GM12878 (cell line): ENCODE data around the gene NEAT1. TPM values are rescaled to one million over a fixed set of nuclear protein-coding genes. Genes with fewer than 3 reads are reported as not detected.

Source experiments
- ATAC-seq: fragments of 200-7000 bp; cut with Tn5 transposase; 3 replicates; pipeline ENCODE4 v1.9.1; 2020; ENCODE audit warnings: mild to moderate bottlenecking, moderate library complexity
- BruUV-seq: library from RNA; stranded (reverse); fragments of 400-500 nt; replicated peaks from 2 replicates; lab custom pipeline; 2021; lab: Mats Ljungman, UMichigan
- CTCF ChIA-PET: fragments of 300-600 bp; sonication (Branson Sonifier 250); formaldehyde crosslinking; extraction: SDS; loops from one replicate; lab custom pipeline; 2021; ENCODE audit warnings: inconsistent platforms; lab: Yijun Ruan, JAX
- POLR2A ChIA-PET: fragments of 350-600 bp; formaldehyde crosslinking; extraction: SDS; loops from one replicate; lab custom pipeline; 2021; ENCODE audit warnings: inconsistent platforms; lab: Charles Lee
- RAD21 ChIA-PET: fragments of 300-600 bp; sonication (Branson Sonifier 250); formaldehyde crosslinking; loops from one replicate; lab custom pipeline; 2023; ENCODE audit warnings: antibody characterized with exemption; ENCODE audit not compliant: unreplicated experiment; lab: Charles Lee
- SMC1A ChIA-PET: fragments of 300-600 bp; sonication (Branson Sonifier 250); formaldehyde crosslinking; loops from one replicate; lab custom pipeline; 2023; ENCODE audit not compliant: unreplicated experiment, uncharacterized antibody; lab: Charles Lee
- DNase-seq: peaks from one replicate; pipeline ENCODE4 v3.0.0-alpha.2; 2011; ENCODE audit warnings: low read depth, low spot score
- FAIRE-seq: peaks from 3 replicates; lab custom pipeline; 2011; peaks lifted over from hg19 to GRCh38; lab: Jason Lieb, UNC
- H2AFZ ChIP-seq: 2 replicates; pipeline ENCODE4 v1.6.0; 2011; ENCODE audit warnings: low read depth, low read length, control low read depth; ENCODE audit not compliant: control insufficient read depth
- H3K27ac ChIP-seq: 2 replicates; pipeline ENCODE4 v1.5.1; 2011; ENCODE audit warnings: control low read depth; ENCODE audit not compliant: control insufficient read depth, insufficient read depth
- H3K27me3 ChIP-seq, 2 experiments: replicated peaks in 1 of 2; 2 replicates each; pipeline versions ENCODE4 v1.6.0 to v1.6.1; 2011; ENCODE audit warnings: low read length in 1 of 2; ENCODE audit not compliant: control insufficient read depth in 2 of 2, insufficient read depth in 2 of 2
- H3K36me3 ChIP-seq, 2 experiments: 2 replicates each; pipeline ENCODE4 v1.5.1; 2011; ENCODE audit warnings: low read length in 1 of 2; ENCODE audit not compliant: control insufficient read depth in 2 of 2, insufficient read depth in 2 of 2
- H3K4me1 ChIP-seq: 2 replicates; pipeline ENCODE4 v1.6.1; 2011; ENCODE audit warnings: mild to moderate bottlenecking, low read length, moderate library complexity, mixed read lengths; ENCODE audit not compliant: control insufficient read depth, insufficient read depth
- H3K4me2 ChIP-seq: 2 replicates; pipeline ENCODE4 v1.6.0; 2011; ENCODE audit warnings: control low read depth; ENCODE audit not compliant: control insufficient read depth, insufficient read depth
- H3K4me3 ChIP-seq: fragments of 200-600 bp; sonication (generic); 2 replicates; pipeline ENCODE4 v1.5.1; 2016
- H3K79me2 ChIP-seq: 2 replicates; pipeline ENCODE4 v1.6.0; 2011; ENCODE audit warnings: low read length; ENCODE audit not compliant: control insufficient read depth, insufficient read depth
- H3K9ac ChIP-seq: 2 replicates; pipeline ENCODE4 v1.8.0; 2011; ENCODE audit warnings: low read length, control low read depth, mixed read lengths; ENCODE audit not compliant: control insufficient read depth, insufficient read depth
- H3K9me3 ChIP-seq: replicated peaks from 3 replicates; pipeline ENCODE4 v1.5.1; 2011; ENCODE audit warnings: mild to moderate bottlenecking, low read length; ENCODE audit not compliant: control insufficient read depth, insufficient read depth
- H4K20me1 ChIP-seq: 2 replicates; pipeline ENCODE4 v1.6.0; 2011; ENCODE audit not compliant: control insufficient read depth, insufficient read depth
- BHLHE40 ChIP-seq, 2 experiments: fragments of 450-650 bp in 1 of 2; IDR thresholded peaks; 2 replicates each; pipeline ENCODE4 v1.6.1; 2011 to 2017; ENCODE audit warnings: low read depth in 2 of 2, borderline replicate concordance in 1 of 2, improper control_type of control experiment in 1 of 2, low read length in 1 of 2, mild to moderate bottlenecking in 1 of 2
- JUND ChIP-seq: IDR thresholded peaks from 2 replicates; pipeline ENCODE4 v1.6.1; 2012; ENCODE audit warnings: low read depth, mild to moderate bottlenecking, low read length, improper control_type of control experiment, moderate library complexity
- SKIL ChIP-seq: fragments of 450-650 bp; IDR thresholded peaks from 2 replicates; pipeline ENCODE4 v1.6.1; 2017; ENCODE audit warnings: mild to moderate bottlenecking, low read depth, inconsistent platforms; ENCODE audit not compliant: poor library complexity, severe bottlenecking
- SUZ12 ChIP-seq: fragments of 200-600 bp; sonication (generic); IDR thresholded peaks from one replicate; pipeline ENCODE4 v1.6.1; 2018; ENCODE audit warnings: antibody characterized with exemption, mild to moderate bottlenecking; ENCODE audit not compliant: unreplicated experiment
- ZNF622 ChIP-seq: fragments of 450-650 bp; IDR thresholded peaks from 2 replicates; pipeline ENCODE4 v1.6.1; 2017; ENCODE audit warnings: mild to moderate bottlenecking, inconsistent platforms
- ZNF687 ChIP-seq: fragments of 450-650 bp; IDR thresholded peaks from 2 replicates; pipeline ENCODE4 v1.6.1; 2017; ENCODE audit warnings: mild to moderate bottlenecking, moderate library complexity
- WGBS: methylation state at CpG from one replicate; pipeline ENCODE4 v1.1.6; 2016; ENCODE audit warnings: low lambda C conversion rate; ENCODE audit not compliant: insufficient replicate concordance, insufficient coverage; ENCODE audit errors: missing lambda C conversion rate; 5-methylcytosine and 5-hydroxymethylcytosine counted together
- in situ Hi-C: fragments of 300-500 bp; cut with MboI; formaldehyde crosslinking; loops from 9 replicates; pipeline ENCODE4 v1.14.3; 2018; ENCODE audit warnings: mixed read lengths
- intact Hi-C: fragments of 100-400 bp; cut with micrococcal nuclease; formaldehyde crosslinking; loops from one replicate; pipeline ENCODE4 v1.14.2; 2022; ENCODE audit not compliant: unreplicated experiment
- polyA plus RNA-seq, 11 experiments: library from polyadenylated mRNA; depleted of rRNA in 4 of 11; unstranded in 6 of 11; stranded (reverse) in 5 of 11; fragments of >200 nt; fragmentation: Nextera tagmentation in 4 of 11; fragmentation: Illumina TruSeq in 1 of 11; extraction: Ambion mirVana in 4 of 11; extraction: Trizol in 1 of 11; gene quantifications; 1 replicate in 1 of 11; 2 replicates in 10 of 11; pipeline versions ENCODE4 v1.2.1 to v1.2.3, GENCODE V29; 2011 to 2016; ENCODE audit warnings: inconsistent platforms in 2 of 11, missing spikeins in 2 of 11, low read depth in 1 of 11
- total RNA-seq, 4 experiments: library from RNA; depleted of rRNA in 3 of 4; stranded (reverse); fragments of >200 nt in 3 of 4; fragmentation: Illumina TruSeq in 1 of 4; extraction: Trizol in 1 of 4; gene quantifications; 2 replicates each; pipeline versions ENCODE4 v1.2.1 to v1.2.3, GENCODE V29; 2013 to 2021

The NEAT1 gene
- total and polyA plus RNA-seq, 10 of the 15 experiments (the other 5 are each of a cell fraction or from before 2014, with no cell fraction given) = 13.6 to 328 (median 69.4) TPM

- no peaks in the 10 kb centered on the region for H3K9me3 ChIP-seq
- ATAC-seq (no peak), FAIRE-seq (no peak), DNase-seq (no peak)
- H3K36me3 ChIP-seq = peaks cover 5 to 18% of the 10 kb centered on the region in 2 experiments
- intact Hi-C loops = no loop called here
- BruUV-seq = no TSS peak
- H2AFZ ChIP-seq = no peak overlapping the region
- no peak overlapping the region; the same call in 1 of the 2 replicates for H3K9ac ChIP-seq
- SMC1A ChIA-PET = interaction anchor here (1.4 kb wide), 1 partner anchor 20 kb away, joined by 4 read pairs; no protein-coding TSS in a partner anchor
- peak overlapping the region; percentile 50; the same call in 1 of the 2 replicates for H3K4me3 ChIP-seq
- in situ Hi-C loops = no loop called here
- peak overlapping the region; percentile 30; the same call in 1 of the 2 replicates for H3K27ac ChIP-seq
- no peaks in the 10 kb centered on the region; the same call in 1 of the 2 replicates for H4K20me1 ChIP-seq
- no peaks in the 10 kb centered on the region for H3K27me3 ChIP-seq
- TF ChIP-seq ZNF622 (no peak), SUZ12 (no peak), BHLHE40 (IDR thresholded peaks at IDR 0.05; ENCODE audit: borderline replicate concordance in 1 of 2, low read depth in 2 of 2, low read length in 1 of 2) (no peak), SKIL (no peak), ZNF687 (no peak), JUND (no peak)
- peaks cover 51% of the 10 kb centered on the region for H3K79me2 ChIP-seq
- WGBS = 91% methylated on average over 9 of the region's 9 CpGs
- RAD21 ChIA-PET = interaction anchor here (2.0 kb wide), 1 partner anchor 25 kb away, joined by 8 read pairs; no protein-coding TSS in a partner anchor
- H3K4me1 ChIP-seq = peaks cover 31% of the 10 kb centered on the region
- CTCF ChIA-PET = interaction anchor here (0.6 to 6.0 kb wide), 10 partner anchors 8 to 397 kb away, joined by 3 to 34 read pairs (median 3); no protein-coding TSS in a partner anchor
- peak overlapping the region; percentile 45 for H3K4me2 ChIP-seq
- POLR2A ChIA-PET = interaction anchor here (0.5 to 1.6 kb wide), 6 partner anchors 10 to 156 kb away, joined by 3 to 5 read pairs (median 3); no protein-coding TSS in a partner anchor
Measured at GRCh38 chr11:65390996-65391395, 31.6 kb upstream of the NEAT1 start.
